ENCODE data around the gene JPH4.

DNA sequence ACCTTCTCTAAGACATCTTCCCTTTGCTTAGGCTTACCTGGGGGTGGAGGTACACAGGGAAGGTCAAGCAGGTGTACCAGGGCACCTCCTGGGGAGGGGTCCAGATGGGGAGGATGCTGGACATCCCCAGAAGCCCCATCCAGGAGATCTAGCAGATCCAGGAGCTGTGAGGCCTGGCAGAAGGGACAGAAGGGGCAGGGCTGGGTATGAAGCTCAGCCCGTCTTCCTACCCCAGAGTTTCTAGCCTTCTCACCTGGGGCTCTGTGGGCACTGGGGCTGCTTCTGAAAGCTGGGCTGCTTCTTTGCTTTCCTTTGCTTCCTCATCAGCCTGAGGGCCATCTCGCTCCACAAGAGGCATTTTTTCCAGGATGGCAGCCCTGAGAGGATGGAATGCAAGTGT lies 17.3 kb downstream of the JPH4 start:
- no peak for TF ChIP-seq EZH2 (IDR thresholded peaks at IDR 0.05; ENCODE audit: insufficient read depth, poor library complexity, severe bottlenecking)
- no peak for TF ChIP-seq EZH2phosphoT487 (IDR thresholded peaks at IDR 0.05; ENCODE audit: insufficient read depth, low read depth)
